Measurements from ENCODE around the gene ZNF354B. TPM values are rescaled to one million over a fixed set of nuclear protein-coding genes. Genes with fewer than 3 reads are reported as not detected.

The ZNF354B gene
- total and polyA plus RNA-seq, 8 donors = 2.1 to 39.7 (median 11.9) TPM

- no peaks in the 10 kb centered on the region for H3K36me3 ChIP-seq
- H3K4me1 ChIP-seq = no peaks in the 10 kb centered on the region
- H3K4me3 ChIP-seq = no peak overlapping the region
- DNase-seq = no peak
- WGBS, 5 donors = 79 to 93% (median 85%) methylated on average over 2 of the region's 2 CpGs
- no peaks in the 10 kb centered on the region for H3K27me3 ChIP-seq
- H3K27ac ChIP-seq = no peak overlapping the region
- no peaks in the 10 kb centered on the region for H3K9me3 ChIP-seq
- intact Hi-C loops (cut with DNase I; ENCODE audit: low total_unique reads) = no loop called here
- TF ChIP-seq EP300 (IDR thresholded peaks at IDR 0.05) (no peak), POLR2A (IDR thresholded peaks at IDR 0.05) (no peak), POLR2AphosphoS5 (IDR thresholded peaks at IDR 0.05) (no peak)
- TF ChIP-seq, protein P1, sequence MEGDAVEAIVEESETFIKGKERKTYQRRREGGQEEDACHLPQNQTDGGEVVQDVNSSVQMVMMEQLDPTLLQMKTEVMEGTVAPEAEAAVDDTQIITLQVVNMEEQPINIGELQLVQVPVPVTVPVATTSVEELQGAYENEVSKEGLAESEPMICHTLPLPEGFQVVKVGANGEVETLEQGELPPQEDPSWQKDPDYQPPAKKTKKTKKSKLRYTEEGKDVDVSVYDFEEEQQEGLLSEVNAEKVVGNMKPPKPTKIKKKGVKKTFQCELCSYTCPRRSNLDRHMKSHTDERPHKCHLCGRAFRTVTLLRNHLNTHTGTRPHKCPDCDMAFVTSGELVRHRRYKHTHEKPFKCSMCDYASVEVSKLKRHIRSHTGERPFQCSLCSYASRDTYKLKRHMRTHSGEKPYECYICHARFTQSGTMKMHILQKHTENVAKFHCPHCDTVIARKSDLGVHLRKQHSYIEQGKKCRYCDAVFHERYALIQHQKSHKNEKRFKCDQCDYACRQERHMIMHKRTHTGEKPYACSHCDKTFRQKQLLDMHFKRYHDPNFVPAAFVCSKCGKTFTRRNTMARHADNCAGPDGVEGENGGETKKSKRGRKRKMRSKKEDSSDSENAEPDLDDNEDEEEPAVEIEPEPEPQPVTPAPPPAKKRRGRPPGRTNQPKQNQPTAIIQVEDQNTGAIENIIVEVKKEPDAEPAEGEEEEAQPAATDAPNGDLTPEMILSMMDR (IDR thresholded peaks at IDR 0.05) = no peak
Measured at GRCh38 chr5:178820001-178820400, 39.8 kb upstream of the ZNF354B start.

DNA sequence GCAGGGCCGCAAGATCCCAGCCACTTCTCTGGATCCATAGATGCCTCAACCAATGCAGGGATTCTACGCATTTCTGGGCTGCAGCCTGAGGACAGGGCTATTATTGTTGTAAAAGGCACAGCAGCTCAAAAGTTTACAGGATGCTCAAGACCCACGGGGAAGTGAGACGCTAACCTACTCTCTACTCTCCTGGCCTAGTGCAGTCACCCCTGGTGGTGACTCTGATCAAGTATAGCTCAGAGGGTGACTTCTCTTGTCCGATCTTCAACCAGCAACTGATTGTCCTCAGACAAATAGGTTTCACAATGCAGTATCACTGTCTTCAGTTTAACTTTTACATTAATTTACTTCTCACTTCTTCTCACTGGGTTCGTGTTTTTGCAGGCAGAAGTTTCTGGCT, 34.3 kb upstream of the ZNF354B start:
- no peaks in the 10 kb centered on the region for H3K27me3 ChIP-seq
- no peak for DNase-seq
- no peak overlapping the region for H3K27ac ChIP-seq
- no peak overlapping the region for H3K4me3 ChIP-seq
- intact Hi-C loops (cut with DNase I; ENCODE audit: low total_unique reads) = no loop called here
- WGBS, 5 donors = 78 to 86% (median 82%) methylated on average over 6 of the region's 6 CpGs
- TF ChIP-seq EP300 (IDR thresholded peaks at IDR 0.05) = no peak
- TF ChIP-seq, protein P1 (IDR thresholded peaks at IDR 0.05) = no peak
- TF ChIP-seq POLR2AphosphoS5 (IDR thresholded peaks at IDR 0.05) = no peak
- TF ChIP-seq POLR2A (IDR thresholded peaks at IDR 0.05) = no peak
- H3K4me1 ChIP-seq = no peaks in the 10 kb centered on the region
- no peaks in the 10 kb centered on the region for H3K36me3 ChIP-seq
- no peaks in the 10 kb centered on the region for H3K9me3 ChIP-seq

DNA sequence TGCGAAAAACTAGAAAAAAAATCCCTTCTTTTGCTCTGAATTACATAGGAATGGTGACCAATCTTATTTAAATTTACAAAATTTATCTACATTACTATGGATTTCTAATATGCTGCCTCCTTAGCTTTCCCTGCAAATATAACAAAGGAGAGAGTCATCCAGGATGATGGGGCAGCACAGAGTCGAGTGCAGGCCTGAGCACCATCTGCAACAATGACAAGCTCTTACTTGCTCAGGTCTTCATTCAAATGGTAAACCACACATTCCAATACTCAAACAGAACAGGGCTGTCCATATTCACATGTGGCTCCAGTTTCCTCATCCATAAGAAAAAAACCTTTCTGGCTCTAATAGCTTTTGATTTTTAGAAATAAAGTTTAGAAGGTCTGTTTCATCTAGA, 33.5 kb upstream of the ZNF354B start:
- no peaks in the 10 kb centered on the region for H3K9me3 ChIP-seq
- H3K4me1 ChIP-seq = no peaks in the 10 kb centered on the region
- no peak overlapping the region for H3K4me3 ChIP-seq
- no peak overlapping the region for H3K27ac ChIP-seq
- WGBS, 5 donors = 74 to 83% (median 81%) methylated on average over 2 of the region's 2 CpGs
- peaks cover 0 to 7% (median 0%) of the 10 kb centered on the region in 3 donors for H3K27me3 ChIP-seq
- H3K36me3 ChIP-seq = no peaks in the 10 kb centered on the region
- DNase-seq = no peak
- intact Hi-C loops (cut with DNase I; ENCODE audit: low total_unique reads) = no loop called here
- TF ChIP-seq POLR2A (IDR thresholded peaks at IDR 0.05) (no peak), EP300 (IDR thresholded peaks at IDR 0.05) (no peak), POLR2AphosphoS5 (IDR thresholded peaks at IDR 0.05) (no peak)
- TF ChIP-seq, protein P1 (IDR thresholded peaks at IDR 0.05) = no peak

GRCh38 chr5:178827636-178828035, 32.1 kb upstream of the ZNF354B start:
- no peak overlapping the region for H3K4me3 ChIP-seq
- H3K27ac ChIP-seq = no peak overlapping the region
- no peaks in the 10 kb centered on the region for H3K36me3 ChIP-seq
- TF ChIP-seq POLR2AphosphoS5 (IDR thresholded peaks at IDR 0.05) (no peak), POLR2A (IDR thresholded peaks at IDR 0.05) (no peak), EP300 (IDR thresholded peaks at IDR 0.05) (no peak)
- TF ChIP-seq, protein P1 (IDR thresholded peaks at IDR 0.05) = no peak
- 62 to 70% (median 65%) methylated on average over 4 of the region's 4 CpGs for WGBS, 5 donors
- DNase-seq = no peak
- H3K27me3 ChIP-seq = peaks cover 0 to 17% (median 0%) of the 10 kb centered on the region in 3 donors
- H3K4me1 ChIP-seq = no peaks in the 10 kb centered on the region
- no peaks in the 10 kb centered on the region for H3K9me3 ChIP-seq
- intact Hi-C loops (cut with DNase I; ENCODE audit: low total_unique reads) = no loop called here
